ENCODE data around the gene SLC2A8. TPM values are rescaled to one million over a fixed set of nuclear protein-coding genes. Genes with fewer than 3 reads are reported as not detected.

SLC2A8 gene
- total and polyA plus RNA-seq, 2 experiments from 2014 or later = 9.6 to 9.9 TPM

DNA sequence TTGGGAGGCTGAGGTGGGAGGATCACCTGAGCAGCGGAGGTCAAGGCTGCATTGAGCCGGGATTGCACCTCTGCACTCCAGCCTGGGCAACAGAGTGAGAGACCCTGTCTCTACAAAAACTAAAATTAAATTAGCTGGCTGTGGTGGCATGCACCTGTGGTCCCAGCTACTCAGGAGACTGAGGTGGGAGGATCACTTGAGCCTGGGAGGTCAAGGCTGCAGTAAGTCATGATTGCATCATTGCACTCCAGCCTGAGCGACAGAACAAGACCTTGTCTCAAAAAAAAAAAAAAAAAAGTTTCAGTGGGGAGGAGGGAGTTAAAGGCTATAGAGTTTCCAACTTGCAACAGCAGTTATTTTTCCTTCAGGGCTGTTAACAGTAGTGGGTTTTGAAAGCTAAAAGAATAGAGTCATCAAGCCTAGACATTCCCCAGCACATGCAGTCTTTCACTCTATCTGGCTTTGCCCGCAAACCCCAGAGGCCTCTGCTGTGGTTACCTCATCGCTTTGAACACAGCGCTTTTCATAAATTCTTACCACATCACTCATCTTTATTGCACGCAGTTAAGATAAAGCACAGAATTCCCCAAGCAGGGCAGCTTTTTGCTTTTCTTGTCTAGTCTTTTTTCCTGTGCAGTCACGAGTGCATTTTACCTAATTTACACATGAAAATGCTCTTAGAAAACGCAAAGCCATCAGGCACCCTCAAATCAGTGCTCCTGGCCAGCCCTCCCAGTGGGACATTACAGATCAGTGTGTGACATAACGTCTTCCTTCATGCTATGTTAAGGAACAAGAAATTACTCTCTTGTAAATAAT lies 8.7 kb upstream of the SLC2A8 start:
- TF ChIP-seq EZH2phosphoT487 (IDR thresholded peaks at IDR 0.05; ENCODE audit: insufficient read depth, low read depth) (peak; percentile 99), EZH2 (IDR thresholded peaks at IDR 0.05; ENCODE audit: insufficient read depth, poor library complexity, severe bottlenecking) (no peak)
- H4K20me1 ChIP-seq (ENCODE audit: insufficient read depth) = no peaks in the 10 kb centered on the region
- H3K27me3 ChIP-seq (replicated peaks; ENCODE audit: insufficient read depth) = peaks cover 65% of the 10 kb centered on the region
- no peaks in the 10 kb centered on the region for H3K9me2 ChIP-seq (ENCODE audit: insufficient read depth)
- DNase-seq = peak; percentile 87
- H3K9ac ChIP-seq = no peak overlapping the region
- no peak overlapping the region for H3K27ac ChIP-seq
- no peaks in the 10 kb centered on the region for H3K36me3 ChIP-seq (ENCODE audit: low read depth)
- H3K4me1 ChIP-seq (ENCODE audit: insufficient read depth) = 0 out of 2 replicates have a peak, but pooled peaks cover 9% of the 10 kb centered on the region
- H3K79me2 ChIP-seq (ENCODE audit: insufficient read depth) = no peaks in the 10 kb centered on the region
- H3K4me2 ChIP-seq (ENCODE audit: unreplicated experiment) = no peak overlapping the region
- H3K4me3 ChIP-seq = no peak overlapping the region
- 52 to 53% methylated on average over 10 of the region's 10 CpGs for WGBS, 2 experiments (ENCODE audit: low coverage in 1 of 2, low lambda C conversion rate in 2 of 2, missing lambda C conversion rate in 2 of 2)
- no peak overlapping the region for H2AFZ ChIP-seq
- H3K9me3 ChIP-seq (ENCODE audit: low read depth) = no peaks in the 10 kb centered on the region
- in situ Hi-C loops (cut with MboI) = no loop called here
- H3F3A ChIP-seq (ENCODE audit: insufficient read depth) = peaks cover 8% of the 10 kb centered on the region

DNA sequence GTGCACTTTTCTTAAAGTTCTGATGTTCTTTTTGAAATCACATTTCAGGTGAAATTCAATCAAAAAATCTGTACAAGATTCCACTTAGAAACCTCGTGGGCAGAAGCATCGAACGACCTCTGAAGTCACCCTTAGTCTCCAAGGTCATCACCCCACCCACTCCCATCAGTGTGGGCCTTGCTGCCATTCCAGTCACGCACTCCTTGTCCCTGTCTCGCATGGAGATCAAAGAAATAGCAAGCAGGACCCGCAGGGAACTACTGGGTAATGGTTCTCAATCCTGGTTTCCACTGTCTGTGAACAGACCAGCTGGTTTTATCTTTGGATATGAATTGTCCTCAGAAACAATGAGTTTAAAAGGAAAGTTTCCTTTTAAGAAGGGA lies 8.1 kb upstream of the SLC2A8 start:
- Histone ChIP-seq H3K79me2 (ENCODE audit: insufficient read depth) (no peaks in the 10 kb centered on the region), H3K9me2 (ENCODE audit: insufficient read depth) (no peaks in the 10 kb centered on the region), H4K20me1 (ENCODE audit: insufficient read depth) (no peaks in the 10 kb centered on the region), H3K4me3 (no peak overlapping the region), H3K9ac (no peak overlapping the region), H3K27me3 (replicated peaks; ENCODE audit: insufficient read depth) (peaks cover 63% of the 10 kb centered on the region), H3K4me2 (ENCODE audit: unreplicated experiment) (no peak overlapping the region), H3K9me3 (ENCODE audit: low read depth) (no peaks in the 10 kb centered on the region), H3K4me1 (ENCODE audit: insufficient read depth) (0 out of 2 replicates have a peak, but pooled peaks cover 9% of the 10 kb centered on the region), H2AFZ (no peak overlapping the region), H3F3A (ENCODE audit: insufficient read depth) (peaks cover 8% of the 10 kb centered on the region), H3K27ac (no peak overlapping the region), H3K36me3 (ENCODE audit: low read depth) (no peaks in the 10 kb centered on the region)
- no peak for DNase-seq
- 79 to 88% methylated on average over 6 of the region's 6 CpGs for WGBS, 2 experiments (ENCODE audit: low coverage in 1 of 2, low lambda C conversion rate in 2 of 2, missing lambda C conversion rate in 2 of 2)
- in situ Hi-C loops (cut with MboI) = no loop called here
- TF ChIP-seq EZH2 (IDR thresholded peaks at IDR 0.05; ENCODE audit: insufficient read depth, poor library complexity, severe bottlenecking) = no peak
- TF ChIP-seq EZH2phosphoT487 (IDR thresholded peaks at IDR 0.05; ENCODE audit: insufficient read depth, low read depth) = no peak

DNA sequence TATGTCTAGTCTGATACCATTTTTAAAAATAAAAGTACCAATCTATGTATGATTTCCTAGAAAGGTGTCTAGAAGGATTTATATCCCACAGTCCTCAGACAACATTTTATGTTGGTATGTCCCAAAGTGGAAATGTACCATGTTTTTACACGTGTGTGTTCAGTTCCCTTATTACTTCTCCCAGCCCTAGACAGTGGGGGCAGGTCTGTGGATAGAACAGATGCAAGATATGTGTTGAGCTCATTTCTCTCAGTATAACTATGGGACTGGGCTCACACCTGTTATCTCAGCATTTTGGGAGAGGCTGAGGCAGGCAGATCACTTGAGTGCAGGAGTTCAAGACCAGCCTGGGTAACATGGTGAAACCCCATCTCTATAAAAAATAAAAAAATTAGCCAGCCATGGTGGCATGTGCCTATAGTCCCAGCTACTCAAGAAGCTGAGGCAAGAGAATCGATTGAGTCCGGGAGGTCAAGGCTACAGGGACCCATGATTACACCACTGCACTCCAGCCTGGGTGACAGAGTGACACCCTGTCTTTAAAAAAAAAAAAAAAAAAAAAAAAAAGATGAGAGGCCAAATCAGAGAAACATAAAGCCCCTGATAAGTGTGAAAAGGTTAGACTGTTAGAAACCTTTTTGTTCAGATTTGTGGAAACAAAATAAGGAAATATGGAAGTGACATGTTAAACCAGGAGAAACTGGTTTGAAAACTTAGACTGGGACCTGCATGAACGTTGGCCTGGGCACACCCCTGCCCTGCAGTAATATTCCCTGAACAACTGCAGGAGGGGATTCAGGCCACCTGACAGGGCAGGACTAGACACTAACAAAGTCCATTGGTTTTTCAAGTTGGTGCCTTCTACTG lies 7.4 kb upstream of the SLC2A8 start:
- Histone ChIP-seq H3K79me2 (ENCODE audit: insufficient read depth) (no peaks in the 10 kb centered on the region), H3K4me2 (ENCODE audit: unreplicated experiment) (no peak overlapping the region), H4K20me1 (ENCODE audit: insufficient read depth) (no peaks in the 10 kb centered on the region), H2AFZ (no peak overlapping the region), H3K27ac (no peak overlapping the region), H3K9me2 (ENCODE audit: insufficient read depth) (no peaks in the 10 kb centered on the region), H3K9ac (no peak overlapping the region), H3F3A (ENCODE audit: insufficient read depth) (peaks cover 8% of the 10 kb centered on the region), H3K27me3 (replicated peaks; ENCODE audit: insufficient read depth) (peaks cover 57% of the 10 kb centered on the region), H3K4me3 (no peak overlapping the region), H3K36me3 (ENCODE audit: low read depth) (no peaks in the 10 kb centered on the region), H3K9me3 (ENCODE audit: low read depth) (no peaks in the 10 kb centered on the region), H3K4me1 (ENCODE audit: insufficient read depth) (0 out of 2 replicates have a peak, but pooled peaks cover 9% of the 10 kb centered on the region)
- no peak for DNase-seq
- in situ Hi-C loops (cut with MboI) = no loop called here
- TF ChIP-seq EZH2phosphoT487 (IDR thresholded peaks at IDR 0.05; ENCODE audit: insufficient read depth, low read depth) = no peak
- no peak for TF ChIP-seq EZH2 (IDR thresholded peaks at IDR 0.05; ENCODE audit: insufficient read depth, poor library complexity, severe bottlenecking)
- 60 to 63% methylated on average over 4 of the region's 4 CpGs for WGBS, 2 experiments (ENCODE audit: low coverage in 1 of 2, low lambda C conversion rate in 2 of 2, missing lambda C conversion rate in 2 of 2)

DNA sequence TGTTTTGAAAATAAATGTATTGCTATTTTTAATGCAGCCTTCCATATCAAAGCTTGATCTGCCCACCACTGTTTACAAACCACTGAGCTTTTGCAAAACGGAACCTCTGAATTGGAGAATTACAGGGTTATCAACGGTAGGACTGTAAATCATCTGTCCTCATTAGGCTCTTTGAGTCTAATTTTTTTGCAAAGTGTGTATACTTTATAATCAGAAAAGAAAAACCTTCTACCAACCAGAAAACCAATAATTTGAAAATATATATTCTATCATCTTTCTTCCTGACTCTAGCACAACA lies 6.8 kb upstream of the SLC2A8 start:
- no peak overlapping the region for H3K4me2 ChIP-seq (ENCODE audit: unreplicated experiment)
- peaks cover 8% of the 10 kb centered on the region for H3F3A ChIP-seq (ENCODE audit: insufficient read depth)
- no peak overlapping the region for H3K4me3 ChIP-seq
- no peak overlapping the region for H3K9ac ChIP-seq
- no peaks in the 10 kb centered on the region for H3K36me3 ChIP-seq (ENCODE audit: low read depth)
- no peaks in the 10 kb centered on the region for H4K20me1 ChIP-seq (ENCODE audit: insufficient read depth)
- H3K9me2 ChIP-seq (ENCODE audit: insufficient read depth) = no peaks in the 10 kb centered on the region
- H3K4me1 ChIP-seq (ENCODE audit: insufficient read depth) = 0 out of 2 replicates have a peak, but pooled peaks cover 9% of the 10 kb centered on the region
- H3K27ac ChIP-seq = no peak overlapping the region
- H3K79me2 ChIP-seq (ENCODE audit: insufficient read depth) = no peaks in the 10 kb centered on the region
- WGBS, 2 experiments (ENCODE audit: low coverage in 1 of 2, low lambda C conversion rate in 2 of 2, missing lambda C conversion rate in 2 of 2) = 50 to 53% methylated on average over 2 of the region's 2 CpGs
- no peak overlapping the region for H2AFZ ChIP-seq
- TF ChIP-seq EZH2phosphoT487 (IDR thresholded peaks at IDR 0.05; ENCODE audit: insufficient read depth, low read depth) = no peak
- H3K9me3 ChIP-seq (ENCODE audit: low read depth) = no peaks in the 10 kb centered on the region
- DNase-seq = no peak
- in situ Hi-C loops (cut with MboI) = no loop called here
- H3K27me3 ChIP-seq (replicated peaks; ENCODE audit: insufficient read depth) = peaks cover 58% of the 10 kb centered on the region

Data from GM23248 (cell line).